Lower leg skin (tissue), 3 donors: ENCODE data around the gene TIRAP.

ENCODE experiments used
- POLR2A ChIP-seq, 2 donors: fragments of 450-650 bp; IDR thresholded peaks; one replicate each; pipeline ENCODE4 v1.6.1; 2016 to 2017; ENCODE audit warnings: antibody characterized with exemption in 2 of 2, mild to moderate bottlenecking in 1 of 2, moderate library complexity in 1 of 2
- TF ChIP-seq, protein P1 (sequence below), 3 donors: fragments of 450-650 bp; IDR thresholded peaks; one replicate each; pipeline ENCODE4 v1.5.1; 2016; ENCODE audit warnings: antibody characterized with exemption in 3 of 3, mild to moderate bottlenecking in 3 of 3, moderate library complexity in 2 of 3

DNA sequence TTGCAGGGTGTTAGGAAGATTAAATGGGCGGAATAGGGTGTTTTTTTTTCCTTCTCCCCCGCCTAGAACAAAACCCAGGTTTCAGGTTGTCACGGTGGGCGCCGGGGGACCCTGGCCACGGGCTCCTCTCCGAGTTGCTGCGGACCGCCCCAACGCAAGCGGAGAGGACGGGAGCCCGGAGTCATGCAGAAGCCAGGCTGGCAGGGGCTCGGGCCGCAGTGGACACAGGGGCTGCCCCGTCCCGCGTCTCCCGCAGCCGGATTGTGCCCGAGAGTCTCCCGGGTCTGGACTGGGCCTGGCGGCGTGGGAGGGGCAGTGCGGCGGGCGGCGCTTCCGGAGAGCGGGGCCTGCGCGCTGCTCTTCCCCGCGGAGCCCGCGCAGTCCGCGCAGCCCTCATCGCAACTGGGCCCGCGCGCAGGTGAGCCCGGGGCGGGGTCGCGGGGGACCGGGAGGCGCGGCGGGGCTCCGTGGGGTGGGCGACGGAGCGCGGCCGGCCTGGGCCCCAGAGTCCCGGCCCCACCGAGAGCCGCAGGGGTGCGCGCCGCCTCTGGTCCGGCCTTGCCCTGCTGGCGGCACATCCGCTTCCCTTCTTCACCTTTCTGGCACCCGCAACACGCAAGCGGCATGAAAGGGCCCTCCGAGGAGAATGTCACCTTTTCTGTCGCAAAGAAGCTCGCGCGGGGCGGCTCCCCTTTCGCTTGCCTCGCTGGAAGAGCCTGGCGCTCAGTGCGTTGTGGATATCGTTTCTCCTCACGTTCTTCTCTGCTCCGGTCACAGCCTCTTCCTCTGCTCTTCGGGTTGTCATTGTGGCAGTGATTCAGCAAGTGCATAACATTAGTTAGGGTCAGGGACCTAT is at the start of gene TIRAP:
- TF ChIP-seq, protein P1, sequence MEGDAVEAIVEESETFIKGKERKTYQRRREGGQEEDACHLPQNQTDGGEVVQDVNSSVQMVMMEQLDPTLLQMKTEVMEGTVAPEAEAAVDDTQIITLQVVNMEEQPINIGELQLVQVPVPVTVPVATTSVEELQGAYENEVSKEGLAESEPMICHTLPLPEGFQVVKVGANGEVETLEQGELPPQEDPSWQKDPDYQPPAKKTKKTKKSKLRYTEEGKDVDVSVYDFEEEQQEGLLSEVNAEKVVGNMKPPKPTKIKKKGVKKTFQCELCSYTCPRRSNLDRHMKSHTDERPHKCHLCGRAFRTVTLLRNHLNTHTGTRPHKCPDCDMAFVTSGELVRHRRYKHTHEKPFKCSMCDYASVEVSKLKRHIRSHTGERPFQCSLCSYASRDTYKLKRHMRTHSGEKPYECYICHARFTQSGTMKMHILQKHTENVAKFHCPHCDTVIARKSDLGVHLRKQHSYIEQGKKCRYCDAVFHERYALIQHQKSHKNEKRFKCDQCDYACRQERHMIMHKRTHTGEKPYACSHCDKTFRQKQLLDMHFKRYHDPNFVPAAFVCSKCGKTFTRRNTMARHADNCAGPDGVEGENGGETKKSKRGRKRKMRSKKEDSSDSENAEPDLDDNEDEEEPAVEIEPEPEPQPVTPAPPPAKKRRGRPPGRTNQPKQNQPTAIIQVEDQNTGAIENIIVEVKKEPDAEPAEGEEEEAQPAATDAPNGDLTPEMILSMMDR (IDR thresholded peaks at IDR 0.05), result no peak
- no peak for TF ChIP-seq POLR2A (IDR thresholded peaks at IDR 0.05)
